Kidney glomerular epithelial cell (primary cell): ENCODE measurements around the gene CNGA3.
A peak's percentile ranks its signal among the peaks of the same experiment; 100 is the strongest.

Experiments
- DNase-seq: peaks from one replicate; lab custom pipeline; 2025; lab: John Stamatoyannopoulos, UW

Gene CNGA3

GRCh38 chr2:98444436-98445176 is 98.3 kb downstream of the CNGA3 start, which contains the start of gene INPP4A:
INPP4A (plus strand) TSS chr2:98444858; CDS start chr2:98520049, 75,191 bp downstream.
- DNase-seq: peak; percentile 46

DNA sequence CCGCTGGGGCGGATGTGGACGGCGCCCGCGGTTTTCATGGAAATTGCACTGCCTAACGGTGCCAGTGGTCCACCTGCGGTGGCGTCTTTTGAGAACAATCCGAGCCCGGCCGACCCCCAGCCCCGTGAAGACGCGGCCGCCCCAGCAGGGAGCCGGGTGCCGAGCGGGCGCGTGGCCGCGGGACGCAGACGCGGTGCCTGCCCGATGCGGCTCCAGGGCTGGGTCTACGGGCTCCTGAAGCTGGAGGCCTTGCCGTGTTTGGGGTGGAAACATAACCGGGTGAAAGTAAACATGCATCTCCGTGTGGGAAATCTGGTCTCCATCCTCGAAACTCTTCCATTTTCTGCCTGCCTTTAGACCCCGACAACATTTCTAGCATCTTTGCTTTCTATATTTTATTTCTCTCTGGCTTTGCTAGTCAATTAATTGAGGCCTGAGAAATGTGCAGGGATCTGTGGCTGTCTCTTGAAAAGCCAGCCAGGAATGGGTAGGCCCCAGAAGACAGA is 99.0 kb downstream of the CNGA3 start:
- no peak for DNase-seq

DNA sequence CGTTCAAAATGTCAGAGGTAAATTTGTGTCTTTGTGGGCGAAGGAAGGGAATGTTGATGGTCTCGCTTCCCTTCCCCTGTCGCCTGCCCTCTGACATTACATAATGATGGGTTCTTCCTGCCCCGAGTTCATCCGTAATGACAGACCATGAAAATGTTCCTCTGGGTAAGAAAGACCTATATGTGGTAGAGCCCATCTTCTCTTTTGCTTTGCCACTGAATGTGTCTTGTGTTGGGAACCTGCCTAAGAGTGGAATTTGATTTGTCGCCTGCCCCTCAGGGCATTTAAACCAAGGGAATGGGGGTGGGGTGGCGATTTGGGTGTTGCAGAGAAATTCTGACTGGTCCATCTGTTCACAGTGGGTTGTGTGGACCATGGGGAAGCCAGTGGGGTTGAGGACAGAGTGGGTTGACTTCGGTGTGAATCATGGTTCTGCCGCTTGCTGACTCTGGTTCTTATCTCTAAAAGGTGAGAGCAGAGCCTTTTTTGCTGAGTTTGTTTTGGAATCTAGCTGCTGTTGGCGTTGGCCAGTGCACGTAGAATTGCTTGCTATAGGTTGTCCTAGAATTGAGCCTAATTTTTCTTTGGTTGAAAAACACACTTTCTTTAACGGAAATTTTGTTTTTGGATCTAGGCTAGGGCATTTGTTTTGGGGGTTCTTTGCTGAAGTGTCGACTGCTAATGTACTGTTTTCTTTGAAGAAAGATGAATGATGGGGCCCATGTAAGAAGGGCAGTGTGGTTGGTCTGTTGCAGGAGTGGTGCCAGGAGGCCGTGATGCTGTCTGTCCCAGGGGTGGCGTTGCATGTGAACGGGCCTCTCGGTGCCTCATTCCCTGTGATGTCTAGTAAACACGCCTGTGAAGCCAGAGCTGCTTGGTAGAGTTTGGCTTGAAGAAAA is 99.7 kb downstream of the CNGA3 start:
- no peak for DNase-seq

DNA sequence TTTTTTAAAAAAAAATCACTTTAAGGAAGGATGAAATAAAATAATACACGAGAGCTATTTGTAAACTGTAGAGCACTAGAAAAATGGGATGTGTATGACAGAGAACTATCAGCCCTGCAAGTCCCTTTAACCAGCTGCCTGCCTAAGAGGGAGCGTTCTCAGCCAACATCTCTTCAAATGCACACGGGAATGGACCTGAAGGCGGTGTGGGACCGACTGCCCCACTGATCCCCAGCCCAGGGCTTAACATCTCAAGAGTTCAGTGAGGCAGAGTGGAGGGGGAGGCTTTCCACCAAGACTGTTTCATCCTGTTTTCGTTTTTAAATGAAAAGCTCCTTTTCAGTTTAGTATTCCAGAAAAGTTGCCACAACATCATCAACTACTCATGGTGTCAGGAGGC is 100.6 kb downstream of the CNGA3 start:
- no peak for DNase-seq
